Measurements from ENCODE around the gene RPS6KA1. TPM values are rescaled to one million over a fixed set of nuclear protein-coding genes. Genes with fewer than 3 reads are reported as not detected.

Gene RPS6KA1
- total and polyA plus RNA-seq, 10 of the 15 experiments (the other 5 are each of a cell fraction or from before 2014, with no cell fraction given), result 5.0 to 136 (median 91.5) TPM

GRCh38 chr1:26483980-26484379 lies 45.6 kb upstream of the RPS6KA1 start:
- RAD21 ChIA-PET (ENCODE audit: unreplicated experiment), result no interaction called here
- CTCF ChIA-PET, result no interaction called here

More at GRCh38 chr1:26483980-26484379, 45.6 kb upstream of the RPS6KA1 start:
- no peak for TF ChIP-seq ZSCAN29 (IDR thresholded peaks at IDR 0.05)
- TF ChIP-seq NFYB (IDR thresholded peaks at IDR 0.05; ENCODE audit: insufficient read depth, low read depth, low read length), result no peak
- TF ChIP-seq IRF5 (IDR thresholded peaks at IDR 0.05; ENCODE audit: borderline replicate concordance), result no peak
- no peak for TF ChIP-seq MLLT1 (IDR thresholded peaks at IDR 0.05)
- TF ChIP-seq ZNF24 (IDR thresholded peaks at IDR 0.05), result no peak
- TF ChIP-seq TBL1XR1 (IDR thresholded peaks at IDR 0.05; ENCODE audit: low read depth, low read length), result no peak
- no peak for TF ChIP-seq ZNF622 (IDR thresholded peaks at IDR 0.05)
- no peak for TF ChIP-seq BCL3 (IDR thresholded peaks at IDR 0.05; ENCODE audit: borderline replicate concordance, insufficient read depth, low read depth, low read length, poor library complexity, severe bottlenecking)
- Histone ChIP-seq H3K27ac (ENCODE audit: control insufficient read depth, insufficient read depth) (no peak overlapping the region), H3K9ac (ENCODE audit: control insufficient read depth, insufficient read depth, low read length) (no peak overlapping the region), H2AFZ (ENCODE audit: control insufficient read depth, low read depth, low read length) (no peak overlapping the region), H3K79me2 (ENCODE audit: control insufficient read depth, insufficient read depth, low read length) (no peaks in the 10 kb centered on the region), H3K9me3 (replicated peaks; ENCODE audit: control insufficient read depth, insufficient read depth, low read length) (no peaks in the 10 kb centered on the region), H3K4me1 (ENCODE audit: control insufficient read depth, insufficient read depth, low read length) (no peaks in the 10 kb centered on the region), H4K20me1 (ENCODE audit: control insufficient read depth, insufficient read depth) (no peaks in the 10 kb centered on the region), H3K27me3 (replicated peaks in 1 of 2; ENCODE audit: control insufficient read depth in 2 of 2, insufficient read depth in 2 of 2, low read length in 1 of 2) (no peaks in the 10 kb centered on the region), H3K4me3 (no peak overlapping the region), H3K4me2 (ENCODE audit: control insufficient read depth, insufficient read depth) (no peak overlapping the region), H3K36me3 (ENCODE audit: control insufficient read depth in 2 of 2, insufficient read depth in 2 of 2, low read length in 1 of 2) (no peaks in the 10 kb centered on the region)
- ATAC-seq, result no peak
- BruUV-seq (replicated peaks), result no TSS peak
- intact Hi-C loops (cut with micrococcal nuclease; ENCODE audit: unreplicated experiment) (no loop called here), in situ Hi-C loops (cut with MboI) (no loop called here)
- 96% methylated on average over 2 of the region's 2 CpGs for WGBS (ENCODE audit: insufficient coverage, insufficient replicate concordance, low lambda C conversion rate, missing lambda C conversion rate)
- POLR2A ChIA-PET, result no interaction called here
- SMC1A ChIA-PET (ENCODE audit: uncharacterized antibody, unreplicated experiment), result no interaction called here
- FAIRE-seq, result no peak
- DNase-seq (ENCODE audit: low read depth, low spot score), result no peak
